GM18505 (cell line): Measurements from ENCODE around the gene SNRNP25.

Experiments
- ATAC-seq: cut with Tn5 transposase; IDR thresholded peaks from one replicate; pipeline ENCODE4 v1.9.1; 2021; ENCODE audit not compliant: unreplicated experiment
- POLR2A ChIP-seq: IDR thresholded peaks from 4 replicates; pipeline ENCODE4 v1.6.1; 2011; ENCODE audit warnings: borderline replicate concordance; ENCODE audit not compliant: insufficient read depth, insufficient read length; ENCODE audit errors: extremely low read depth

SNRNP25 gene

DNA sequence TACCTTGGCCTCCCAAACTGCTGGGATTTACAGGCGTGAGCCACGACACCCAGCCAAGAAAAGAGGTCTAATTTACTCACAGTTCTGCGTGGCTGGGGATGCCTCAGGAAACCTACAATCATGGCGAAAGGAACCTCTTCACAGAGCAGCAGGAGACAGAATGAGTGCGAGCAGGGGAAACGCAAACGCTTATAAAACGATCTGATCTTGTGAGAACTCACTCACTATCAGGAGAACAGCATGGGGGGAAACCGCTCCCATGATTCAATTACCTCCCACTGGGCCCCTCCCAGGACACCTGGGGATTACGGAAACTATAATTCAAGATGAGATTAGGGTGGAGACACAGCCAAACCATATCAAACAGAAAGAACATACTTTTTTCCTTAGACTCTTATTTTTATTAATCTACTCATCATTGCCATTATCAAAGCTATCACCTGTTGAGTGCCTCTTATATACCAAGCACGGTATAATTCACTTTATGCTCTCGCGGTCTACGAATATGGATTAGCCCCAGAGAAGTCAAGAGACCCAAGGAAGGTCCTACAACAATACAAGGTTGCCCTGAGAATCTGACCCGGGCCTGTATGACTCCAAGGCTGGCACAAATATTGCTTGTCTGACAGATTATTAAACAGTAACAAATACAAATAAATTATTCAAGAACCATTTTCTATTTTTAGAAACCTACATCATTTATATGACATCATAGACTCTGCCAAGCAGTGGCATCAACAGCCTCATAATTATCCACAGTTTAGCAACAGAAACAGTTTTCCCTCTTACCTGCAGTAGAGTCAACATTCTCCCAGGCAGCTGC, 2.6 kb upstream of the SNRNP25 start:
- no peak for TF ChIP-seq POLR2A
- no peak for ATAC-seq

GRCh38 chr16:54237-54581, 581 bp downstream of the SNRNP25 start:
- ATAC-seq = no peak
- no peak for TF ChIP-seq POLR2A

DNA sequence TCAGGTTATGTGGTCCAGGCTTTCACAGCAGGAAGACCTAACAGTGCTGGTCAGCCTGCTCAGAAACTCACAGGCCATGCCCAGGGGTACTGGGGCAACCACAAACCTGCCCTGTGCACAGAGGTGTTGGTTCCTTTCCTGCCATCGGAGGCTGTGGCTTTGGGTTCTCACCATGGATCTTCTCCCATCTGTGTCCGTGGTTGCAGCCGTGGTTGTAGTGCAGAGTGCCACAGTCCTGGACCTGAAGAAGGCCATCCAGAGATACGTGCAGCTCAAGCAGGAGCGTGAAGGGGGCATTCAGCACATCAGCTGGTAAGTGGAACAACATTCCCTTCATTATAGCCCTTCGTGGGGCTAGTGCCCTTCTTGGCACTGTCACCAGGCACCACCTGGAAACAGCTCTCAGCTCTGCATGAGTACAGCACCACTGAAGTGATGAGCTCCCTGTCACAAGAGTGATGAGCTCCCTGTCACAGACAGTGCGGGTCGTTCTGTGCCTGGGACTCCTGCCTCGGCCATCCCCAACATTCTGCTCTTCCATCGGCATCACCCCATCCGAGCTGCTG, 2.0 kb downstream of the SNRNP25 start:
- TF ChIP-seq POLR2A = no peak
- no peak for ATAC-seq

DNA sequence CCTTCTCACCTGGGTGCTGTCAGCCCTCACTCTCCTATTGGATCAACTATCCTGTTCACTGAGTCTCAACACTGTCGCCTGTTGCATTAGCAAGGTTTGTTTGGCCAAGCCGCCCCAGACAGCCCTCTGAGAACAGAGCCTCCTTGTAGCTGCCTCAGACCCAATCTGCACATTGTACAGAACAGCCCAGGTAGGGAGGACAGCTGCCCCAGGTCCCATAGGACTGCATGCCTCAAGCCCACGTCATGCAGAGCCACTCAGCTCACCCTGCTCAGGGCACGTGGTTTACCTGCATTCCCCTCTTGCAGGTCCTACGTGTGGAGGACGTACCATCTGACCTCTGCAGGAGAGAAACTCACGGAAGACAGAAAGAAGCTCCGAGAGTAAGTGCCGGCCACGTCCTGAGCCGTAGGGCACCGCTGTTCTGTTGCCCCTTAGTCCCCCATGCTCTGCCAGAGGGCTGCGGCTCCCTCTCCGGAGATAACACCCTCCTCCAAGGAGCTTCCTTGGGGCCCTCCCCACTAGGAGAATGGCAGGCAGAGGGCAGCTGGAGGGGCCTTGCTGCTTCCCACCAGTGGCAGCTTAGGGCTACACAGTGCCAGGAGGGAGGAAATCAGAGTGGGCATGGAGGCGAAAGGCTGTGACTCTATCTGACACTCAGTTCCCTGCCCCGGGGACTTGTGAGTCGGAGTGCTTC, 2.8 kb downstream of the SNRNP25 start:
- TF ChIP-seq POLR2A = no peak
- ATAC-seq = no peak

- no peak for TF ChIP-seq POLR2A
- no peak for ATAC-seq
Observed at GRCh38 chr16:57711-58110, 4.1 kb downstream of the SNRNP25 start.

DNA sequence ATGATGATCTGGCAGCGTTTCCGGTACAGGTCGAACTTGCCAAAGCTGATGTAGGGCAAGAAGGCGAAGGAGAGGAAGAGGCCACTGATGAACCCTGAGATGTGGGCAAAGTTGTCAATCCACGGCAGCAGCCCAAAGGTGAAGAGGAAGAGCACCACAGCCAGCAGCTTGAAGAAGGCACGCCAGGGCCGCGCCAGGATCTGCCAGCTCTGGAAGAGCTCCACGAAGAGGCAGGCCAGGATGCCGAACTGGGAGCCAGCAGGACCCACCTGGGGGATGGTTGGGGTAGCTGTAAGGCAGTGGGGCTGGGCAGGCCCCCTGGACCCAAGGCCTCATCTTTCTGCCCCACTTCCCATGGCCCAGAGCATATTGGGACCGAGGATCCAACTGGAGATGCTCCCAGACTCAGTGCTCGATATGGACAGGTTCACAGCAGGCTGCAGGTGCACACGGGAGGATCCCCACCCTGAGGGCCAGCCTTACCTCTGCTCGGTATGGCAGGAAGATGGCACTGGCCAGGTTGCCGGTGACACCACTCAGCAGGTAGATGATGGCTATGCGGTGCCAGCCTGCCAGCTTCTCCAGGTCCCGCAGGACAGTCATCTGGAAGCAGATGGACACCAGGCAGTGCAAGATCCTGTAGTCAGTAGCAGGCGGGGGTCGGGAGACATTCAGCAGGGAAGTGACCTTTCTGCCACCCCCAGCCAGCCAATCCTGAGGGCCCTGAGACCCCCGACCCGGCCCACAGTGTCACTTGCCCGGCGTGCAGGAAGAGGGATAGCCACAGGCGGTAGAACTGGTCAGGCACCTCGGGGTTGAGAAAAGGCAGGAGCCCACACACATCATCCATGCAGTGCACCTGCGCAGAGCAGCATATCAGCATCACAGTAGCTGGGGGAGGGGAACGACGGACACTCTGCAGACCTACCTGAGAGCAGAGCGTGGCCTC, 5.1 kb downstream of the SNRNP25 start:
- TF ChIP-seq POLR2A = no peak
- no peak for ATAC-seq

- ATAC-seq = no peak
- no peak for TF ChIP-seq POLR2A
Observed at GRCh38 chr16:59440-60059, 5.9 kb downstream of the SNRNP25 start.

- ATAC-seq = no peak
- no peak for TF ChIP-seq POLR2A
Observed at GRCh38 chr16:60166-60565, 6.5 kb downstream of the SNRNP25 start.

- no peak for ATAC-seq
- TF ChIP-seq POLR2A = no peak
Observed at GRCh38 chr16:60929-61878, 7.6 kb downstream of the SNRNP25 start.

GRCh38 chr16:61879-62281, 8.3 kb downstream of the SNRNP25 start:
- ATAC-seq = no peak
- no peak for TF ChIP-seq POLR2A

DNA sequence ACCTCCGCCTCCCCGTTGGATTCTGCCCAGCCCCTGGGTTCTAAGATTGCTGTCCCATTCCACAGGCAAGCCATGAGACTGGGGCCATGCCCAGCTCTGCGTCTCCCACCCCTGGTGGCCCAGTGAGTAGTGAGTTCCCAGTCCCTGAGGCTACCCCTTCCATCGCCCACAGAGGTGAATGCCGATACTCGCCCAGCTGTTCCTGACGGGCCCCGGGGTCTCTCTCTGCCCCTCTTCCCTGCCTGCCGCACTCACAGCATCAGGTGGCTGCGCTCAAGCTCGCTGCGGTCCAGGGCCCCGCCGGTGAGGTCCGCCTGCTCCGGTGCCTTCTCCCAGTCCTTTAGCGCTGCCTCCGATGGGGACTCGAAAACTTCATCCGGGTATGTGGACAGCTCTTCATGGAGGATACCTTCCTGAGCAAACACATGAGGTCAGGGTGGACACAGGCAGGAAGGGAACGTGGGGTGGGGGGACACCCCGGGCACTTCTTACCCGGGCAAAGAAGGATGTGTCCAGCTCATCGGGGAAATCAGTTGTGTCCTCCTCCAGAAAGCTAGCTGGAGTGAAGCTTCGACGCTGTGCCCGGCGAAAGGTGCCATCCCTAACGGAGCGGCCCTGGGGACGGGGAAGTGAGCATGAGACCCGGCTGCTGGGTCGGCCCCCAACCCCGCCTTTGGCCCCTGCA, 8.8 kb downstream of the SNRNP25 start:
- no peak for TF ChIP-seq POLR2A
- no peak for ATAC-seq
